KOPT-K1 (cell line): ENCODE data around the gene BUB1.

ENCODE experiments used
- H3K27ac ChIP-seq: fragments of 200-600 bp; sonication (generic); 2 replicates; pipeline ENCODE4 v1.5.1; 2016; ENCODE audit warnings: antibody characterized with exemption, mild to moderate bottlenecking, low read depth, low read length; ENCODE audit not compliant: poor library complexity, severe bottlenecking
- H3K36me3 ChIP-seq: fragments of 200-600 bp; sonication (generic); 2 replicates; pipeline ENCODE4 v1.5.1; 2017; ENCODE audit warnings: antibody characterized with exemption, mild to moderate bottlenecking, low read length, moderate library complexity; ENCODE audit not compliant: insufficient read depth
- H3K9me3 ChIP-seq: fragments of 200-600 bp; sonication (generic); 2 replicates; pipeline ENCODE4 v1.5.1; 2017; ENCODE audit warnings: antibody characterized with exemption, low read length, mild to moderate bottlenecking; ENCODE audit not compliant: insufficient read depth, poor library complexity, severe bottlenecking

Gene BUB1

GRCh38 chr2:110677530-110678456 lies at the start of gene BUB1:
TSS of gene BUB1 (minus strand) at chr2:110678063. CDS start at chr2:110677995, 68 bp downstream.
- Histone ChIP-seq H3K9me3 (no peaks in the 10 kb centered on the region), H3K36me3 (peaks cover 37% of the 10 kb centered on the region), H3K27ac (peak within 1 kb of the TSS; percentile 99)

- Histone ChIP-seq H3K9me3 (no peaks in the 10 kb centered on the region), H3K27ac (no peak overlapping the region), H3K36me3 (no peaks in the 10 kb centered on the region)
These were observed 48.4 kb upstream of the BUB1 start for GRCh38 chr2:110726285-110726684.

DNA sequence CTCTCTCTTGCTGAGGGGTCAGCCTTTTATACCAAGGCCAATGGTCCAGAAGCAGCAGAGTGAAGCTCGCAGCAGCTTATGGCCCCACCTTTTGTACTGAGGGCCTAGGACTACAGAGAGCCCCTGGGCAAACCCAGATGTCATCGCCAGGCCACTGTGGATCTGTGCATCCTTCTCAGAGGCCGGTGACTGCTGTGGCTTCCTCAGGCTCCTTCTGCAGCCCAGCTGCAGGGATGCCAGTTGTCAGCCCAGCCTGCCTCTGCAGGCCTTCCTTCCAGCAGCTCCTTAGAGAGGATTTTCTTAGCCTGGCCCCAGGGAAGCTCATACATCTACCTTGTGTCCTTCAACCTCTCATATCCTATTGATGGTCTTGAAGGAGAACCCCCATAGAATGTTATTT lies 48.0 kb upstream of the BUB1 start:
- Histone ChIP-seq H3K36me3 (no peaks in the 10 kb centered on the region), H3K27ac (no peak overlapping the region)

GRCh38 chr2:110725370-110725769 lies 47.5 kb upstream of the BUB1 start:
- Histone ChIP-seq H3K27ac (no peak overlapping the region), H3K36me3 (no peaks in the 10 kb centered on the region)

More for the DNA sequence above, 48.0 kb upstream of the BUB1 start:
- H3K9me3 ChIP-seq: no peaks in the 10 kb centered on the region

DNA sequence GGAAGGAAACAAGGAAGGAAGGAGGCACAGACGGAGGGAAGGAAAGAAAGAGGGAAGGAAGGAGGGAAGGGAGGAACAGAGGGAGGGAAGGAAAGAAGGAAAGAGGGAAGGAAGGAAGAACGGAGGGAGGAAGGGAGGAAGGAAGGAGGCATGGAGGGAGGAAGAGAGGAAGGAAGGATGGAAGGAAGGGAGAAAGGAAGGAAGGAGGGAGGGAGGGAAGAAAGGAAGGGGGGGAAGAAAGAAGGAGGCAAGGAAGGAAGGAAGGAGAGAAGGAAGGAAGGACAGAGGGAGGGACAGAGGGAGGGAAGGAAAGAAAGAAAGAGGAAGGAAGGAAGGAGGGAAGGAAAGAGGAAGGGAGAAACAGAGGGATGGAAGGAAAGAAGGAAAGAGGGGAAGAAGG lies 47.0 kb upstream of the BUB1 start:
- Histone ChIP-seq H3K27ac (no peak overlapping the region), H3K9me3 (no peaks in the 10 kb centered on the region), H3K36me3 (no peaks in the 10 kb centered on the region)

More at GRCh38 chr2:110725370-110725769, 47.5 kb upstream of the BUB1 start:
- H3K9me3 ChIP-seq: no peaks in the 10 kb centered on the region

- no peak overlapping the region for H3K27ac ChIP-seq
- no peaks in the 10 kb centered on the region for H3K9me3 ChIP-seq
- H3K36me3 ChIP-seq: no peaks in the 10 kb centered on the region
These were observed 42.7 kb upstream of the BUB1 start for GRCh38 chr2:110720547-110720946.

DNA sequence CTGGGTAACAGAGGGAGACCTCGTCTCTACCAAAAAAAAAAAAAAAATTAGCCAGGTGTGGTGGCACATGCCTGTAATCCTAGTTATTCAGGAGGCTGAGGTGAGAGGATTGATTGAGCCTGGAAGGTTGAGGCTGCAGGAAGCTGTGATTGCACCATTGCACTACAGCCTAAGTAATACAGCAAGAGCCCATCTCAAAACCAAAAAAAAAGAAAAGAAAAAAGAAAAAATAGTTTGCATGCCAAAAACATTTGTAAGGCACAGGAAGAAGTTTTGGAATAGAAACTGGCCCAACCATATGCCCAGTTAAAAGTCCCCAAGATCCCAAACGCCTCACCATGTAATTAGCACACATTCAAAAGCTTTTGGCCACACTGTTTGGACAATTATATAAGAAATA lies 41.1 kb upstream of the BUB1 start:
- H3K36me3 ChIP-seq: no peaks in the 10 kb centered on the region
- no peaks in the 10 kb centered on the region for H3K9me3 ChIP-seq
- no peak overlapping the region for H3K27ac ChIP-seq

- no peaks in the 10 kb centered on the region for H3K9me3 ChIP-seq
- no peaks in the 10 kb centered on the region for H3K36me3 ChIP-seq
- H3K27ac ChIP-seq: no peak overlapping the region
These were observed 40.5 kb upstream of the BUB1 start for GRCh38 chr2:110718382-110718781.

- H3K36me3 ChIP-seq: no peaks in the 10 kb centered on the region
- no peak overlapping the region for H3K27ac ChIP-seq
- H3K9me3 ChIP-seq: no peaks in the 10 kb centered on the region
These were observed 39.9 kb upstream of the BUB1 start for GRCh38 chr2:110717734-110718133.

GRCh38 chr2:110716959-110717645 lies 39.2 kb upstream of the BUB1 start:
- Histone ChIP-seq H3K36me3 (no peaks in the 10 kb centered on the region), H3K9me3 (no peaks in the 10 kb centered on the region), H3K27ac (no peak overlapping the region)

DNA sequence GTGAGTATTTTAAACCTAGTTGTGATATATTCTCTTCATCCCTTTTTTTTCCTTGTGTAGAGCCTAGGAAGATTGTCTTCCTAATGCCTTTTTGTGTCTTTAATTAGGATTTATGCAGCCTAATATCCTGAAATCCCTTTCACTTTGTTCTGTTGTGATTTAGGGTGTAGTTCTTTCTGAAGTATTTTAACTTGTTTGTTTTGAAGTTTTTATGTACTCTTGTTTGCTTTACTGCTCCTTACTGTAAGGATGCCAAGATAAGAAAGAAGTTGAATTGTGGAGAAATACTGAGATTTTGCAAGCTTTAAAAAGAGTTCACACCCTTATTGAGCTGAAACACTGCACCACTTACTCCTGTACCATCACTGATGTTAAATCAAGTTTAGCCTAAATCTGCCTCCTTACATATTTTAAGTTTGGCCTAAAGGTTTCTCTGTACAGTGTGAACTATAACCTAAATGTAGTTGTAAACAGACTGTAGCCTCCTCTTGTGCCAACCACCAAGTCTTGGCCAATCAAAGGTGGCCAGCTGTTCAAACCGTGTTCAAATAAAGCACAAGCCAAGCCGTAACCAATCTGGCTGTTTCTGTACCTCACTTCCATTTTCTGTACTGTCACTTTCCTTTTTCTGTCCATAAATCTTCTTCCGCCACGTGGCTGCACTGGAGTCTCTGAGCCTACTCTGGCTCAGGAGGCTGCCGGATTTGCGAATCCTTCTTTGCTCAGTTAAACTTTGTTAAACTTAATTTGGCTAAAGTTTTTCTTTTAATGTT lies 36.8 kb upstream of the BUB1 start:
- Histone ChIP-seq H3K9me3 (no peaks in the 10 kb centered on the region), H3K36me3 (no peaks in the 10 kb centered on the region), H3K27ac (no peak overlapping the region)

- Histone ChIP-seq H3K9me3 (no peaks in the 10 kb centered on the region), H3K36me3 (no peaks in the 10 kb centered on the region), H3K27ac (no peak overlapping the region)
These were observed 35.9 kb upstream of the BUB1 start for GRCh38 chr2:110713513-110714362.

DNA sequence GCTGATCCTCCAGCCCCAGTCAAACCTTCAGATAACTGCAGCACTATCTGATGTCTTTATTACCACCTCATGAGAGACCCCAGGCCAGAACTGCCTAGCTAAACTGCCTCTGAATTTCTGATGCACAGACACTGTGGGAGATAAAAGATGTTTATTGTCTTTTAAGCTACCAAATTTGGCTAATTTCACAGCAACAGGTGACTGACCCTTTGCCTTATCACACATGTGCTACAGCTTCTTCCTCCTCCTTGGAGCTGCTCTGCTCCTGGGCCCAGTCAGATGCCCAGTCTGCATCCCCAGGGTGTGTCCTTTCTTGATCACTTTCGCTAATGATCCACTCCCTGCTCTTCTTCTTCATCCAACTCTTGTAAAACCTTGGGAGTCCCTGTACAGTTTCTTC lies 34.9 kb upstream of the BUB1 start:
- Histone ChIP-seq H3K27ac (no peak overlapping the region), H3K9me3 (no peaks in the 10 kb centered on the region), H3K36me3 (no peaks in the 10 kb centered on the region)

DNA sequence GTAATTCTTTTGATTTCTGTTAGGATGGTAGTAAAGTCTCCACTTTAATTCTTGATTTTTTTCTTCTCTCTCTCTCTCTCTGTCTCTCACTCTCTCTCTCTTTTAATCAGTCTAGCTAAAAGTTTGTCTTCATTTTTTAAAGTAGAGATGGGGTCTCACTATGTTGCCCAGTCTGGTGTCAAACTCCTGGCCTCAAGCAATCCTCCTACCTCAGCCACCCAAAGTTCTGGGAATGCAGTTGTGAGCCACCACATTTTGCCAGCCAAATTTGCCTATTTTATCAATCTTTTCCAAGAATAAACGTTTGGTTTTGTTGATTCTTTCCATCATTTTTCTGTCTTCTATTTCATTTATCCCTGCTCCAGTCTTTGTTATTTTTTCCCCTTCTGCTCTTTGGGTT lies 30.6 kb upstream of the BUB1 start:
- H3K36me3 ChIP-seq: no peaks in the 10 kb centered on the region
- H3K27ac ChIP-seq: no peak overlapping the region

More for the DNA sequence above, 30.6 kb upstream of the BUB1 start:
- H3K9me3 ChIP-seq: no peaks in the 10 kb centered on the region
